Endometrial microvascular endothelial cells (primary cell): ENCODE data around the gene IFNK. TPM values are rescaled to one million over a fixed set of nuclear protein-coding genes. Genes with fewer than 3 reads are reported as not detected.

Source experiments
- in situ Hi-C: cut with HindIII; loops from 2 replicates; pipeline ENCODE4 v1.10.0; 2017; ENCODE audit warnings: low sequenced_read_pairs, low pct_unique_long_range_greater_than_20kb; ENCODE audit errors: inconsistent ontology term
- total RNA-seq: library from RNA; depleted of rRNA; stranded (reverse); fragments of >200 nt; gene quantifications from one replicate; pipeline ENCODE4 v1.2.3, GENCODE V29; 2015; ENCODE audit errors: inconsistent ontology term

Gene IFNK
- total RNA-seq, 1 donor from 2014 or later = not detected

- in situ Hi-C loops = no loop called here
Measured at GRCh38 chr9:27534131-27534530, 10.0 kb downstream of the IFNK start.

GRCh38 chr9:27534658-27535209 lies 10.6 kb downstream of the IFNK start:
- in situ Hi-C loops = no loop called here

GRCh38 chr9:27535701-27536118 lies 11.6 kb downstream of the IFNK start:
- in situ Hi-C loops = no loop called here

- in situ Hi-C loops = no loop called here
Measured at GRCh38 chr9:27536168-27536567, 12.1 kb downstream of the IFNK start.

GRCh38 chr9:27537027-27537435 lies 12.9 kb downstream of the IFNK start:
- in situ Hi-C loops = no loop called here

GRCh38 chr9:27537756-27538155 lies 13.7 kb downstream of the IFNK start:
- in situ Hi-C loops = no loop called here

GRCh38 chr9:27538647-27539046 lies 14.6 kb downstream of the IFNK start:
- in situ Hi-C loops = no loop called here

- in situ Hi-C loops = no loop called here
Measured at GRCh38 chr9:27539479-27540441, 15.7 kb downstream of the IFNK start.

GRCh38 chr9:27540502-27540901 lies 16.4 kb downstream of the IFNK start:
- in situ Hi-C loops = no loop called here

- in situ Hi-C loops = no loop called here
Measured at GRCh38 chr9:27541740-27542139, 17.6 kb downstream of the IFNK start.

- in situ Hi-C loops = no loop called here
Measured at GRCh38 chr9:27542508-27542907, 18.4 kb downstream of the IFNK start.

- in situ Hi-C loops = no loop called here
Measured at GRCh38 chr9:27545471-27545870, 21.4 kb downstream of the IFNK start.

GRCh38 chr9:27548055-27548741 lies 24.1 kb downstream of the IFNK start:
- in situ Hi-C loops = no loop called here

GRCh38 chr9:27549196-27549755 lies 25.2 kb downstream of the IFNK start:
- in situ Hi-C loops = no loop called here

- in situ Hi-C loops = no loop called here
Measured at GRCh38 chr9:27554712-27555111, 30.6 kb downstream of the IFNK start.

- in situ Hi-C loops = no loop called here
Measured at GRCh38 chr9:27556470-27556869, 32.4 kb downstream of the IFNK start.

GRCh38 chr9:27558307-27558706 lies 34.2 kb downstream of the IFNK start:
- in situ Hi-C loops = no loop called here

- in situ Hi-C loops = no loop called here
Measured at GRCh38 chr9:27560457-27560856, 36.4 kb downstream of the IFNK start.

- in situ Hi-C loops = no loop called here
Measured at GRCh38 chr9:27561685-27562084, 37.6 kb downstream of the IFNK start.
